T-helper 2 cell (primary cell): ENCODE data around the gene ADAMTS17.
"Not testable (repeated sequence)": the region's sequence is repeated elsewhere in the genome, so short reads cannot be mapped to it uniquely, and the experiment has no call there.

Source experiments
- DNase-seq, 5 experiments: peaks; one replicate each; pipeline versions ENCODE4 v3.0.0 to v3.0.0-alpha.2; 2012 to 2022

The ADAMTS17 gene

DNA sequence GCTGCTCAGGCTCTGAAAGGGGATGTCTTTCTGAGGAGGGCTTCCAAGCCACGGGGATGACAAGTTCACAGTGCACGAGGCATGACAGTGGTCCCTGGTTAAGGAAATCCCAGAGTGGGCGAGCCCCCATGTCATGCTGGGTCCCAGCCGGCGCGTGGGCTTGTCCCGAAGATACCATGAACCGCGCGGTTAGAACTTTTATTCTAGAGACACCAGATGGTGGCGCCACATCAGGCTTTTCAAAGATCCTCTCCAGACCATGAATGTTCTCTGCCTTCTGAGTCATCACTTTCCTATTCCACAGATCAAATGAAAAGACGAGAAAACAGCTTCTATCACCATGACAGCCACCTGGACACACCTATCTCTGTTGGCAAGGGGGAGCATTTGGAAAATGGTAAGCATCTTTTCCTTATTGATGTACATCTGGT, 380.7 kb downstream of the ADAMTS17 start:
- no peak for DNase-seq

DNA sequence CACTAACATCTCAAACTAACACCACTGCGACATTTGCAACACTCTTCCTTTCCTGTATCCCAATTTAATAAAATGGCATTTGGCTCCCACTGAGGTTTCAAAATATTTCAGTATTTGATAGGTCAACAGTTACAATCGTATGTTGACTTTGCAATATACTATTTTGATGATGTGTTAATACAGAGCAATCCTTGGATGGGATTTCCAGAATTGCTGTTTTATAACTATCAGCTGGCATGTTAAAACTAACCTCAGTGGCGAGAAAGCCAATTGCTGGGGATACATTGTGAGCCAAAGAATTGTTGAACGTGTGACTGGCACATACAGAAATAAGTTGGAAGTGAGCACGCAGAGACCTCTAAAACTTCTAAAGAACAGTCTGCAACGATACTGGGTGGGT, 382.4 kb downstream of the ADAMTS17 start:
- no peak for DNase-seq

DNA sequence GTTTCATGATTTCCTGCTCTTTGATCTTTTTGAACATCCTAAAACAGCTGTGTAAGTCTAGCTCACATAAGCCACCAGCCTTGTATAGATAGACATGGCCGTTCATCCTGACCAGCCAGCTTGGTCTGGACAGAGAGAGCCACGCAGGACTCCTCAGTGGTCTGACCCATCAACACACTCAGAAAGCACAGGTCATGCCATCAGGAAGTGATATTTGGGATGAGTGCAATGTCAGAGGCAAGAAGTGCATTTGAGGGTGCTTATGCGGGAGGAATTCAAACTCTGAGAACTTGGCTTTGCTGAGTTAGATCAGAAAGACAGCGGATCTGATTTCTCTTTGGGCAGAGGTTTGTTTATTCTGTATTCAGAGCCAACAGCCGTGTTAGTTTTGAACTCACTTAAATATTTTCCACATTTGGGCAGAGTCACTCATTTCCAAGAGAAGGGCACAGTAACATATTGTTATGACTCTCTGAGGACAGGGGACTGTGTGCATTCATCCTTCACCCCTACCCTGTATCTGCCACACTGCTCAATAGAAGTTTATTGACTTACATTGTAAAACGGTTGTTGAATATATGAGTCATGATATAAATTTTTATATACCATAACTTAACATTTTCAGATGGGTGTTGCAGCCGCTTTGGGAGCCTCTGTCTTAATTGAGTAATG, 383.2 kb downstream of the ADAMTS17 start:
- no peak for DNase-seq

DNA sequence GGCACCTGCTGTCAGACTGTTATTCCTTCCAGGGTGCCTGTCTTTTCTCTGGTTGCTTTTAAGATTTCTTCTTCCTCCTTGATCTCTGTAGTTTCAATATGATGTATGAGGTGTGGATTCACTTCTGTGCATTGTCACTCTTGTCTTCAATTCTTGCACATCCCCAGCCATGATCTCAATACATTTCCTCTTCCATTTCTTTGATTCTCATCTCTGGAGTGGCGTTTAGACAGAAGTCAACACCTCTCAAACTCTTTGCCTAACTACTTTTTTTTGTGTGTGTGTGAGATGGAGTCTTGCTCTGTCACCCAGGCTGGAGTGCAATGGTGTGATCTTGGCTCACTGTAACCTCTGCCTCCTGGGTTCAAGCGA, 384.1 kb downstream of the ADAMTS17 start:
- DNase-seq, result no peak

DNA sequence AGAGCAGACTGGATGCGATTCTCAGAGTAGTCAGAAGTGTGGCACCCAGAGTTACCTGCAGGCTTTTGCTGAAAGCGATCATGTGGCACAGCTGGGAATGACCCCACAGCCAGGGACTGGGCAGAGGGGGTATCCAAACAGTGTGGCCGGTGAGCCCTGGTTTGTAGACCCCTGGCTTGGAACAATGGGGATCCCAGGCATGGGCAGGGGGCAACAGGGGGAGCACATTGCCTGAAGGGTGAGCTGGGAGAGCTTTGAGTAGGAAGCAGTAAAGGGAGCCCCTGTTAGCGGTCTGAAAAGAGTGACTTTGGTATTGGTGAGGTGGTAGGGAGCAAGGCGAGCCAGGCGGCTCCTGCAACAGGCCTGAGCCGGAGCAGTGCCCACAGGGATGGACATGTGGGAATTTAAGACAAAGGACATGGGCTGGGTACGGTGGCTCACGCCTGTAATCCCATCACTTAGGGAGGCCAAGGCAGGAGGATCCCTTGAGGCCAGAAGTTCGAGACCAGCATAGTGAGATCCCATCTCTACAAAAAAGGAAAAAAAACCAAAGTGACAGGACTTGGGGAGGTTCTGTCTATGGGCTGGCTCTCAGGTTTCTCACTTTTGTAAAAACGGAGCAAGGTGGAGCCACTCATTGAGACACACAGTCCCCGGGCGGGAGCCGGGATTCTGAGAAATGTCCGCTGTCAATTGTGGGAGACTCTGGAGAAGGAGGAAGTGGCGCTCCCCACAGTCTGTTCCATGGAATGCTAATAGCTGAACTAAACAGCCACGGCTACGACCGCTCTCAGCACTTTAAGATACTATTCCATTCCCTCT, 384.7 kb downstream of the ADAMTS17 start:
- DNase-seq, result no peak

DNA sequence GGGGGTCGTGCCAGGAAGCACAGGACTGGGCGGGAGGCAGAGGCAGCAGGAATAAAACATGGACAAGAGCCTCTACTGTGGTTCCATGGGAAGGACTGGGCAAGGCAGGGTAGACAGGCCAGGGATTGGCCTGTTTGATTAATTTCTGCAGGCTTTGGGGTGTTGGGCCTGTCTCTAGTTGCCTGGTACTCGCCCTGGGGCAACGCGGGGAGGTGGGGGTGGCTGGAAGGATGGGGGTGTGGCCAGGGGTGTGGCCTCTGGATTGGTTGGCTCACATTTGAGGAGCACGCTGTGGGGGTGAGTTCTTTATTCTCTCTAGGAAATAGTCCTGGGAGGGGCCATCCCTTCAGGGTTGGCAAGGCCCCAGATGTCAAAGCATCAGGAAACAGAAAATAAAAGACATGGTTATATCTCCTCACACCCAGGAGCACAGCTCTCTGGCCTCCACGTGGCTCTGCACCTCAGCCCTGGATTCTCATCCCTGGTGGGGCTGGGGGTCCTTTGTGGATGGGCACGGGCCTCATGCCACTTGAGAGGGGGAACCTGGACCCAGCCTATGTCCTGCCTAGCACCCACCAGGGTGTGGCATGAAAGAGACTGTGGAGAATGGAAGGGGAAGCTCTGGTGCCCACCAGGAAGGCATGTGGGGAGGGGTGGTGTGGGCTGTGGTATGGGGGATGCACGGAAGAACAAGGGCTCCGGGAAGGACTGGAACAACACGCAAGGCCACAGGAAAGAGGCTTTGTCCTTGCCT, 385.6 kb downstream of the ADAMTS17 start:
- DNase-seq, result no peak

DNA sequence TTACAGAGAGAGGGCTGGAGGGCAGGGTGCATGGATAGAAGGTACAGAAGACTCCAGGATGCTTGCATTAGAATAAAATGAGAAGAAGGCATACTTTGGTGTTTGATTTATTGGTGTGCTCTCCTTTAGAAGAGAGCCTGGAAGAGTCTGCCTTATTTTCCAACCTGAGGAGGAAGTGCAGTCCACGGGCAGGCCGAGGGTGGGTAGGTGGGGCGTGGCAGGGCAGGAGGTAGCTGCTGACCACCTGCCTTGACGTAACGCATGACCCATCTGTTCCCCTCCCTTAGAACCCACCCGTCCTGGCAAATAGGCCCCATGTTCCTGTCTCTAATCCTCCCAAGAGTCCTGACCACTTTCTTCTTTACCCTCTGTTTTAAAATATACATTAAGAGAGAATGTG, 386.2 kb downstream of the ADAMTS17 start:
- DNase-seq, result no peak

DNA sequence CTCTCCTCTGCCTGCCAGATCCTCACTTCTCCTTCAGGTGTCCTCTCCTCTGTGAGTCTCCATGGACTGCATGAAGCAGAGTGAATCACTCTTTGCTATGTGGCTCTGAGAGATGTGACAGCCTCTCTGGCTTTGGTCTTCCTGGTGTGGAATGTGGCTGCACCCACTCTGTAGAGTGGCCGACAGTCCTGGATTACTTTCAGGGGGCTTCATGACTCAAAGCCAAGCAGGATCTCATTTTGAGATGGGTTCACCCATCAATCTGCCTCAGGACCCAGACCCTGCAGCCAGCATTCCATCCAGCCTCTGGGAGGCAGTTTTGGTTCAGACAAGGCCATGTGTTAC, 386.6 kb downstream of the ADAMTS17 start:
- no peak for DNase-seq

DNA sequence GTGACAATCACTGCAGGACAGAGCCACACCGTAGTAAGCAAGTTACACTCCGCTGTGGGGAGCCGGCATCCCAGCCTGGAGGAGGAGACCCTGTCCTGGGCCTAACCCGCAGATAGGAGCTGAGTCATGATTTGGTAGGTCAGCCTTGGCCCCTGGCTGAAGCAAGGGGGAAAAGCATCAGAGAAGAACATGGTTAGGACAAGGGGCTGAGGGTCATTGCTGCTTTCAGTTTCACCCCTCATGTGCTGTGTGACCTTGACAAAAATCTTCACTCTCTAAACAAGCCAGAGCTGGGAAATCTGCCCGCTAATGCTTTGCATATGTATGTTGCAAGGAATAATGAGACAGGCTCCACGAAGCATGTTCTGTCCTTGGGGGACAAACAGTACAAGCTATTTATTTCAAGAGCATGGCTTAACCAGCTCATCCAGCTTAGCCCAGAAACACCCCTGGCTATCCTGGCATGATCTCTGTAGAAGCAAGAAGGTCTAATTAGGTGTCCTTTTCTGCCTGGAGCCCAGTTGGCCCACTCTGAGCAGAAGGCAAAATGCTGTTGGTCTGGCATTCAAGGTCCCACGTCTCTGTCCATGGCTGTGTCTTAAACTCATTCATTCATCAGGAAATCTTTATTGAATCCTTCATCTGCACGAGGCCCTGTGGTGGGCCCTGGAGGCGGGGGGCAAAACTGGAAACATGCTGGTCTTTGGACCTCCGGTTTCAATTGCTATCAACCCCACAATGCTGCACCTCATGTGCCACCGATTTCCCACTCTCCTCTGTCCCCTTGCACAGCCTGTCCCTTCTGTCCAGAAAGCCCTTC, 387.2 kb downstream of the ADAMTS17 start:
- no peak for DNase-seq

DNA sequence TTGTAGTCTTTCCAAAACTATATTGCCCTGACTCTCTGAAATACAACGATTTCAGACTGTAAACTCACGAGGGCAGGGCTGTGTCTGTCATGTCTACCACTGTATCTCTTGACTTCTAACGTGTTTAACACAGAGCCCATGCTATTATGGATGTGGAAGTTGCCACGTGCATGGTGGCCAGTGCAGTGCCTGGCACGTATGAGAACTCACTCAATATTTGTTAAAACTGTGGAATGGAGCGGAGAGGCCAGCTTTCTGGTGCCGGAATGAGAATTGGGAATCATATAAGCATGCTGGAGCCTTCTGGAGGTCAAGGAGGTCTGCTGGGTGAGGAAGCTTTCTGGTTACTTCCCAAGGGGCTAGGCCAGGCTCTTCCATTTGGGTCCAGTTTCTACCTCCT, 387.9 kb downstream of the ADAMTS17 start:
- no peak for DNase-seq

DNA sequence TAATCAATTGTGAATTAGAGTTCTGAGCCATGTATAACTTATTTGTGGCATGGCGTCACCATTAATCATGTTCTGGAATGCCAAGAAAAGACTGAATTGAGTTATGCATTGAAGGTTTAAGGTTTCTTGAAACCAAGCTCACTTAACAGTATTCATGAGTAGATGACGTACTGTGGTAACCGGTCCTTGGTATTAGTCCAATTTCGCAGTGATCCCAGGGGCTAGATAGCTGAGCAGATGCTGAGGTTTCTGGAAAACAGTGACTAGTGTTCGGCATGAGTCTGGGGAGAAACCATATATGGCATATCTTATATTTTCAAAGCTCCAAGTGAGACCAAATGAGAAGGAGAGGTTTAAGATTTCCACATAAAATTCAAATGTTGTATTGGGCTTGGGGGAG, 390.3 kb downstream of the ADAMTS17 start:
- DNase-seq, result no peak

DNA sequence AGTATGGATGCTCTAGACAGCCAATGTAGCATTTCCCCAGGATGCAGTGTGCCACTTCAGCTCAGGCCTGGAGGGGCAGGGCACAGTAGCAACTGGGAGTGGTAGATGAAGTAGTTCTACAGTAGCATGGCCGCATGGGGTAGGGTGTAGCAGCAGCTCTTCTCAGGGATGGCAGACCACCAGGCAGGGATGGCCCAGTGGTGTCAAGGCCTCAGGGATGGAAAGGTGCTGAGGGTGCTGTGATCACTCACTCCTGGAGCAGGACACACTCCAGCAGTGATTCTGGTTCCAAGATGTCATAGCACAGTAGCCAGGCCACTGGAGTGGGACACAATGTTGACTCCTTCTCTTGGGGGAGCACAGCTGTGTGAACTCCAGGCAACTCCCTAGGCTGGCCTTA, 397.6 kb downstream of the ADAMTS17 start:
- no peak for DNase-seq

DNA sequence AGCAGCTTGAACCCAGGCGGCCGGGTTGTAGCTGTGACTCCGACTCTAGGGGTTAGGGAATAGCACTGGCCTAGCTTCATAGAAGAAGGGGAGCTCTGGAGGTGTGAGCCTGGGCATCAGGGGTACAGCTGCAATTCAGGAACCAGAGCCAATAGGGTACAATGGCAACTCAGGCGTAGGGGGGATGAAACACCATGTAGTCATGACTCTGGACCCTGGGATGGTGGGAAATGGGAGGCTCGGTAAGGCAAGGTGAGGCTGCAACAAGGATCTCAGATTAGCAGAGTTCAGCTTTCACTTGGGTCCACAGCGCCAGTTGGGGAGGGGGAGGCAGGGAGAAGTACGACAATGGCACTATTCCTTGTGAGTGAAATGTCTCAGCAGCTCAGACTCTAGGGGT, 398.3 kb downstream of the ADAMTS17 start:
- no peak for DNase-seq

DNA sequence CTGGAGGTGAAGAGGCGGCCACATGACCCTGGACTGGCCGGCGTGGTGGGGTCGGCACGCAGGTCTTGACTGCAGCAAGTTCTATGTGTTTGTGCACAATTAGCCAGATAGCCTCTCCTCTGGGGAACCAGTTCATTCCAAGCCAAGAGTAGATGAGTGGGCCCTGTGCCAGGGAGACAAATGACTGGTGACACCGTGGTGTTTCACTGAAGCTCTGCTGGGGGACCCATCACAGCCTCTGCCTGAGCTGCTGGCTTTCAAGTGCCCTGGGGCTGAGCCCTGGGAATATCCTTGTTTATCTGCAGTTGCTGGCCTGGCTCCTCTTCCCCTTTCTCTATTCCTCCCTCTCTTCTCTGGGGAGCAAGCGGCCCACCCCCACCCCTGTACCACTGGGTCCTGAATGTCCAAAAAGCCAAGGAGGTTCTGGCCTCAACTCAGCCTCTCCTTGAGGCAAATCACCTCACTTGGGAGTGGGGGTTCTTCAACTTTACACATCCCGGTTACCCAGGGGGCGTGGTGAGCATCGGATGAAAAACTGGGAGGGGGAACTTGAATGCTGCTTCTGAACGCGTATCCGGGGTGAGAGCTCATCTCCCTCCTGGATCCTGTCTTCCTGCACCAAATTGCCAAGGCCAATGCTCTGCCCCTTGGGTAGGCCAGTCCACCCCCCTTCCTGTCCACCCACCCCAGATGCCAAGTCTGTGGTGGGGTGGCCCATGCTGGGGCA, 408.9 kb downstream of the ADAMTS17 start:
- DNase-seq, result no peak

DNA sequence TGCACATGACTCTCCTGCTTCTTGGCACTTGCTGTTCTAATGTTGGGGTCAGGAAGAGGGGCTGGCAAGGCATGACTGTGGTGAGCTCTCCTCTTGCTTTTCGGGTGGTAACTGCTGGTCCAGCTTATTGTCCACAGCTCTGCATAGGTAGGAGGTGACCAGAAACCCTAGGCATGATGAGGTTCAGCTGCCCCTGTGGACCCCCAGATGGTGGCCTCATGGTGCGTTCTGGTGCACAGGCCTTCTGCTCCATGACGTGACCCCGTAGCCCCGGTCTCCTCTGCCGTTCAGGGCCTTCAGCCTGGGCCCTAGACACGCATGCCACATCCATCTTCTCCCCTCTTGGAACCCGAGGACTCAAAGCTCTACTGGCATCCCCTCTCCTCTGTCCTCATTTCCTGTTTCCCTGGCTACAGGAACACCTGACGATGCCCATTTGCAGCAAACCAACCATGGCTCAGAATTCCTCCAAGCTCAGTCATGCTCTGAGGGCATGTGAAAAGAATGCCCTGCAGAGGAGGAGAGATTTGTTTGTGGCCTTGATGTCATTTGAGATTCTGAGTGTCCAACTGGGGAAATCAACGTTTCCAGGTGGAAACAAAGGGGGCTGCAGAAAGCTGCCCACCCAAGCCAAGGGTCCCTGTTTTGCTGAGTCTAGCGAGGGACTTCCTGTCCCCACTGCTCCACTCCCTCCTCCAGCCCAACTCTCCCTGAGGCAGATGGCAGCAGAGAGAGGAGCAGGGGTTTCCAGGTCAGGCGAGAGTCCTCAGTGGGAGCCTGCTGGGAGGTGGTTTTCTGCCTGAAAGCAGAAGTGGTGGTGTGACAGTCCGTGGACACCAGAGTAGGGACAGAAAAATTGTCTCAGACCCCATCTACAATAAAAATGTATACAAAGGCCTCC, 409.8 kb downstream of the ADAMTS17 start:
- no peak for DNase-seq

DNA sequence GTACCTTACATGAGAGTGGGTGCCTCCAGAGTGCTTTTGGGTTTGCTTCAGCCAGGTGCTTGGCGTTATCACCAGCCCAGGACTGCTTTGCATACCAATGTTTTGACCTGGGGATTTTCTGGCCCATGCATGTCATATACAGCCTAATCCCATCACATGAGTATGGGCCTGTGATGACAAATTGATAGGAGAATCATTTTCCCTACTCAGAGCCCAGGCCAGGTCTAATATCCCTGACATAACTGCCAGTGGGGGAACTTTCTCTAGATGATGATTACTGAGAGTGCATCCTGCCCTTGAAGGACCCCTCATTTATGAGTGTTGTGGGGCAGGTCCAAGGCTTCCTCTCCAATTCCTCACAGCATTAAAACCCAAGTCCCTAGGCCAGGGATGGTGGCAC, 411.1 kb downstream of the ADAMTS17 start:
- DNase-seq, result no peak

DNA sequence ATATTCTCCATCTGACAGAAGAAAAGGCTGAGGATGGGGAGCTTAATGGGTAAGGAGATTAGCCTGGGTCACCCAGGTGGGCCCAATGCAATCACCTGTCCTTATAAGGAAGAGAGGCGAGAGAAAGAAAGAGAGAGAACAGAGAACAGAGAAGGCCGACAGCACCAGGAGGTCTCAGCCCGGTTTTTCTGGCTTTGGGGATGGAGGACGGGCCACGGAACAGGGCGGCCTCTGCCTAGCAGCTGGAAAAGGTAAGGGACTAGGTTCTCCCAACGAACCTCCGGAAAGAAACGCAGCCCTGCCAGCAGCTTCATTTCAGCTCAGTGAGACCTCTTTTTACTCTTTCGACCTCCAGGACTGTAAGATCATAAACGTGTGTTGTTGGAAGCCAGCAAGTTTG, 412.5 kb downstream of the ADAMTS17 start:
- no peak for DNase-seq

DNA sequence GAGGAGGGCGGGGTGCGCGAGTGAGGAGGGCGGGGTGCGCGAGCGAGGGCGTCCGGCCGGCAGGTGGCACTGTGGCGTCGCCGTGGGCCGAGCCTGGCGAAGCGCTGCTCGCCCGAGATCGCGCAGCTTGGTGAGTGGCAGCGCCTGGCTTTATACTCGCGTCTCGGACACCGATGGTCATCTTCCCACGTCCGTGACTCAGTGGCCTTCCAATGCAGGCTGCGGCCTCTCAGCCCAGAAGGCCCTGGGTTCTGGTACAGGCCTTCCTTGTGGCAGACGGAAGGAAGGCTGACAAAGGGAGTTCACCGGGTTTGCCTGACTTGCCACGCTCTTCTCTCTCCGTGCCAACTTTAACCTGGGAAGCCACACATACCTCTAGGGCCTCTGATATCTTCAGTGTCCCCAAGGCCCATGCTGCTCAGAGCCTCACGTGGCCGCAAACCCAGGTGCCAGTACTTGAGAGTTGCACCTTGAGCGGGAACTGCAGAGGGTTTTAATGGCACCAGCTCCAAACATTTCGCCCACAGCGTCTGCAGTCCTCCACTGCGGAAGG, 413.3 kb downstream of the ADAMTS17 start:
- peak; percentile 79 to 85 (median 80) for DNase-seq

DNA sequence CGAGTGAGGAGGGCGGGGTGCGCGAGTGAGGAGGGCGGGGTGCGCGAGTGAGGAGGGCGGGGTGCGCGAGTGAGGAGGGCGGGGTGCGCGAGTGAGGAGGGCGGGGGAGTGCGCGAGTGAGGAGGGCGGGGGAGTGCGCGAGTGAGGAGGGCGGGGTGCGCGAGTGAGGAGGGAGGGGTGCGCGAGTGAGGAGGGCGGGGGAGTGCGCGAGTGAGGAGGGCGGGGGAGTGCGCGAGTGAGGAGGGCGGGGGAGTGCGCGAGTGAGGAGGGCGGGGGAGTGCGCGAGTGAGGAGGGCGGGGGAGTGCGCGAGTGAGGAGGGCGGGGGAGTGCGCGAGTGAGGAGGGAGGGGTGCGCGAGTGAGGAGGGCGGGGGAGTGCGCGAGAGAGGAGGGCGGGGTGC, 415.2 kb downstream of the ADAMTS17 start:
- DNase-seq, result not testable (repeated sequence)

DNA sequence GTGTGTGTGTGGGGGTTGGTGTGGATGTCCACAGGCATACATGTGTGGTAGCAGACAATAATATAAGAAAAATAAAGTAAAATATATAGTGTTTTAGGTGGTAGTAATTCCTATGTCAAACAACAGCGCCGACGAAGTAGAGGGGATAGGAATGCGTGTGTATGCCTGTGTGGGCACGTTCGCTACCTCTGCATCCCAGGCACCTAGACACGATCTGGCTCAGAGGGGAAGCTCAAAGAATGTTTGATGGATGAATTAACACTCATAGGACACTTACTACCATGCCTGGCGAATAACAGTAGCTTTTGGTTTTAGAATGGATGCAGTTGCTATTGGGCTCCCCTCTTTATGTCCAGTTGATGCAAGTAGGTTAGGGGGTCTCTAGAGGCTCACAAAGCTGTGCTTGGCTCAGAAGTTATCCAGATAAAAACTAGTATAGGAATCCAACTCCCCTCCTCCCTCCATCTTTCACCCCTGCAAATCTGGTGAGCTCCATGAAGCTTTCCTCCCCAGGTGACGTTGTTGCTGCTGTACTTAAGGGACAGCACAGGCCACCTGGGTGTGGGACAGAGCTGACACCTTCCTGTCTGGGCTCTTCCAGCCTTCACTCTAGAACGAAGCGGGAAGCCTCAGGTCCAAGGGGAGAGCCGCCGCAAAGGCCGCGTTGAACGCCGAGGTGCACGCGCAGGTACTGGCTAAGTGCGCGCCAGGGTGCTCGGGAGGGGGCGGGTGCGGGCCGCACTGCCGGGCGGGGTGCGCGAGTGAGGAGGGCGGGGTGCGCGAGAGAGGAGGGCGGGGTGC, 415.9 kb downstream of the ADAMTS17 start:
- DNase-seq, result peak; percentile 41 to 82 (median 65)
